ENCODE results near the gene TTC13.
"Not testable (repeated sequence)": the region's sequence is repeated elsewhere in the genome, so short reads cannot be mapped to it uniquely, and the experiment has no call there.

Gene TTC13

GRCh38 chr1:230978491-230979388, at the start of gene TTC13, which contains the start of gene ARV1:
Gene TTC13 (minus strand): TSS chr1:230978861. CDS start chr1:230978830, 31 bp downstream.
Gene ARV1 (plus strand): TSS chr1:230979094. CDS start chr1:230979106, 12 bp downstream.
- peak; percentile 100 for DNase-seq

GRCh38 chr1:231027971-231028370, 49.3 kb upstream of the TTC13 start:
- no peak for DNase-seq

GRCh38 chr1:231027136-231027925, 48.7 kb upstream of the TTC13 start:
- no peak for DNase-seq

- DNase-seq = no peak
Measured at GRCh38 chr1:231026576-231026975, 47.9 kb upstream of the TTC13 start.

- no peak for DNase-seq
Measured at GRCh38 chr1:231023150-231023549, 44.5 kb upstream of the TTC13 start.

GRCh38 chr1:231022543-231022942, 43.9 kb upstream of the TTC13 start:
- DNase-seq = not testable (repeated sequence)

GRCh38 chr1:231021540-231022031, 42.9 kb upstream of the TTC13 start:
- no peak for DNase-seq

- DNase-seq = no peak
Measured at GRCh38 chr1:231020816-231021215, 42.2 kb upstream of the TTC13 start.

GRCh38 chr1:231020139-231020601, 41.5 kb upstream of the TTC13 start:
- DNase-seq = no peak

GRCh38 chr1:231019711-231020110, 41.0 kb upstream of the TTC13 start:
- DNase-seq = no peak

- no peak for DNase-seq
Measured at GRCh38 chr1:231016966-231017365, 38.3 kb upstream of the TTC13 start.

- DNase-seq = no peak
Measured at GRCh38 chr1:231016234-231016633, 37.6 kb upstream of the TTC13 start.

- DNase-seq = no peak
Measured at GRCh38 chr1:231013391-231014015, 34.8 kb upstream of the TTC13 start.

GRCh38 chr1:231011963-231012362, 33.3 kb upstream of the TTC13 start:
- DNase-seq = no peak

- no peak for DNase-seq
Measured at GRCh38 chr1:231011360-231011759, 32.7 kb upstream of the TTC13 start.

- DNase-seq = not testable (repeated sequence)
Measured at GRCh38 chr1:231007535-231007934, 28.9 kb upstream of the TTC13 start.

- DNase-seq = no peak
Measured at GRCh38 chr1:231001892-231002291, 23.2 kb upstream of the TTC13 start.

GRCh38 chr1:231000639-231001038, 22.0 kb upstream of the TTC13 start:
- no peak for DNase-seq

GRCh38 chr1:231000201-231000600, 21.5 kb upstream of the TTC13 start:
- no peak for DNase-seq

GRCh38 chr1:230994860-230995259, 16.2 kb upstream of the TTC13 start:
- DNase-seq = no peak

- DNase-seq = no peak
Measured at GRCh38 chr1:230992100-230992774, 13.6 kb upstream of the TTC13 start.

- no peak for DNase-seq
Measured at GRCh38 chr1:230987448-230987847, 8.8 kb upstream of the TTC13 start.
